HG03196 (cell line): Measurements from ENCODE around the gene GABRR3.

Experiments used
- ATAC-seq: cut with Tn5 transposase; IDR thresholded peaks from one replicate; pipeline ENCODE4 v1.9.1; 2021; ENCODE audit not compliant: unreplicated experiment

Gene GABRR3

GRCh38 chr3:97992547-97993173 lies 42.5 kb downstream of the GABRR3 start:
- no peak for ATAC-seq

GRCh38 chr3:97991293-97991682 lies 43.8 kb downstream of the GABRR3 start:
- no peak for ATAC-seq

- no peak for ATAC-seq
Observed at GRCh38 chr3:97990624-97991292, 44.4 kb downstream of the GABRR3 start.

GRCh38 chr3:97988784-97989568 lies 46.1 kb downstream of the GABRR3 start:
- ATAC-seq, result no peak

GRCh38 chr3:97987306-97987705 lies 47.8 kb downstream of the GABRR3 start:
- ATAC-seq, result no peak

- no peak for ATAC-seq
Observed at GRCh38 chr3:97983933-97984491, 51.1 kb downstream of the GABRR3 start.

- no peak for ATAC-seq
Observed at GRCh38 chr3:97981886-97982285, 53.2 kb downstream of the GABRR3 start.

GRCh38 chr3:97979610-97980009 lies 55.5 kb downstream of the GABRR3 start:
- no peak for ATAC-seq

- ATAC-seq, result no peak
Observed at GRCh38 chr3:97975466-97975865, 59.6 kb downstream of the GABRR3 start.

- ATAC-seq, result no peak
Observed at GRCh38 chr3:97974996-97975395, 60.1 kb downstream of the GABRR3 start.

- ATAC-seq, result no peak
Observed at GRCh38 chr3:97972976-97973375, 62.1 kb downstream of the GABRR3 start.

- ATAC-seq, result peak; percentile 90
Observed at GRCh38 chr3:97971679-97972567, 63.2 kb downstream of the GABRR3 start, which contains the start of gene RIOX2. RIOX2 (minus strand) TSS chr3:97972431; CDS start chr3:97967593, 4,838 bp downstream.

- ATAC-seq, result no peak
Observed at GRCh38 chr3:97970956-97971620, 64.0 kb downstream of the GABRR3 start.

GRCh38 chr3:97970156-97970555 lies 65.0 kb downstream of the GABRR3 start:
- ATAC-seq, result no peak

- ATAC-seq, result no peak
Observed at GRCh38 chr3:97969541-97969940, 65.6 kb downstream of the GABRR3 start.

- no peak for ATAC-seq
Observed at GRCh38 chr3:97968376-97968775, 66.7 kb downstream of the GABRR3 start.

GRCh38 chr3:97967966-97968365 lies 67.1 kb downstream of the GABRR3 start:
- ATAC-seq, result no peak

GRCh38 chr3:97960993-97961766 lies 73.9 kb downstream of the GABRR3 start:
- no peak for ATAC-seq

- no peak for ATAC-seq
Observed at GRCh38 chr3:97960551-97960950, 74.6 kb downstream of the GABRR3 start.
